Ecto neural progenitor cell (in vitro differentiated cells): ENCODE measurements around the gene HS3ST5.

Experiments
- DNase-seq: peaks from one replicate; pipeline ENCODE4 v3.0.0-alpha.2; 2018; ENCODE audit warnings: low spot score

The HS3ST5 gene

GRCh38 chr6:114194362-114195026, 148.3 kb downstream of the HS3ST5 start:
- DNase-seq: no peak

- DNase-seq: no peak
Observed at GRCh38 chr6:114187563-114187962, 155.3 kb downstream of the HS3ST5 start.

GRCh38 chr6:114181664-114182063, 161.2 kb downstream of the HS3ST5 start:
- no peak for DNase-seq

GRCh38 chr6:114179411-114179810, 163.4 kb downstream of the HS3ST5 start:
- DNase-seq: no peak

- no peak for DNase-seq
Observed at GRCh38 chr6:114176726-114177125, 166.1 kb downstream of the HS3ST5 start.

GRCh38 chr6:114172576-114173260, 170.1 kb downstream of the HS3ST5 start:
- DNase-seq: no peak

- DNase-seq: no peak
Observed at GRCh38 chr6:114171473-114171872, 171.3 kb downstream of the HS3ST5 start.

- no peak for DNase-seq
Observed at GRCh38 chr6:114170958-114171387, 171.8 kb downstream of the HS3ST5 start.

- DNase-seq: no peak
Observed at GRCh38 chr6:114170372-114170771, 172.5 kb downstream of the HS3ST5 start.

- DNase-seq: no peak
Observed at GRCh38 chr6:114169763-114170162, 173.1 kb downstream of the HS3ST5 start.

- DNase-seq: no peak
Observed at GRCh38 chr6:114167583-114168576, 174.9 kb downstream of the HS3ST5 start.

GRCh38 chr6:114164207-114164606, 178.6 kb downstream of the HS3ST5 start:
- no peak for DNase-seq

GRCh38 chr6:114162691-114163347, 180.0 kb downstream of the HS3ST5 start:
- DNase-seq: no peak

- DNase-seq: no peak
Observed at GRCh38 chr6:114160881-114161280, 181.9 kb downstream of the HS3ST5 start.

- DNase-seq: no peak
Observed at GRCh38 chr6:114159727-114160126, 183.1 kb downstream of the HS3ST5 start.

GRCh38 chr6:114158838-114159694, 183.8 kb downstream of the HS3ST5 start:
- DNase-seq: no peak

- no peak for DNase-seq
Observed at GRCh38 chr6:114158411-114158810, 184.4 kb downstream of the HS3ST5 start.

GRCh38 chr6:114157848-114158247, 185.0 kb downstream of the HS3ST5 start:
- DNase-seq: no peak

- no peak for DNase-seq
Observed at GRCh38 chr6:114155763-114156162, 187.1 kb downstream of the HS3ST5 start.

GRCh38 chr6:114154812-114155211, 188.0 kb downstream of the HS3ST5 start:
- no peak for DNase-seq

- DNase-seq: no peak
Observed at GRCh38 chr6:114153448-114153847, 189.4 kb downstream of the HS3ST5 start.
